ENCODE measurements around the gene WDR11. TPM values are rescaled to one million over a fixed set of nuclear protein-coding genes. Genes with fewer than 3 reads are reported as not detected.

The WDR11 gene
- total RNA-seq, 1 experiment from 2014 or later = 73.2 TPM

DNA sequence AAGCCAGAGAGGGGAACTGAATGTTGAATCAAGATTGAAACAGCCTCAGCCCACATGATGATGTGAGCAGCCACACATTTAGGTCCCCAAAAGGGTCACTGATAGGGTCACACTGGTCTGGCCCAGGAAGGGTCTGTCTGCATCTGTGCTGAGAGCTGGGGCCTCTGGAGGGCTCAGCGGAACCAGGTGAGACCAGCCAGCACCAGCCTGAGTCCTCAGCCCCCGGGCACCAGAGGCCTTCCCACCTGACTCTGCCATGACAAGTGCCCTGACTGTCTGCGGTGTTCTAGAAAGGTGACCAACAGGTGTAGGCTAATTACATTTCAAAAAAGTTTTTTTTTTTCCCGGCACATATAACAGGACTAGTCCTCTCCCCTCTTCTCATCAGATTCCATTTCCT, 76.2 kb downstream of the WDR11 start:
- no peak overlapping the region for H2AFZ ChIP-seq (ENCODE audit: low read length)
- H3K4me1 ChIP-seq (ENCODE audit: low read length) = peaks cover 7% of the 10 kb centered on the region
- H3K79me2 ChIP-seq (ENCODE audit: low read length) = no peaks in the 10 kb centered on the region
- no peaks in the 10 kb centered on the region for H3K9me2 ChIP-seq (replicated peaks; ENCODE audit: insufficient read depth, low read length)
- no peak overlapping the region for H3K9ac ChIP-seq (ENCODE audit: low read length)
- H3K36me3 ChIP-seq (ENCODE audit: insufficient read depth, low read length) = no peaks in the 10 kb centered on the region
- H3K27me3 ChIP-seq (ENCODE audit: low read length) = no peaks in the 10 kb centered on the region
- no peaks in the 10 kb centered on the region for H3K9me3 ChIP-seq (ENCODE audit: low read length)
- H4K20me1 ChIP-seq (ENCODE audit: insufficient read depth, low read depth, low read length) = no peaks in the 10 kb centered on the region
- no peak overlapping the region for H3K4me3 ChIP-seq (ENCODE audit: low read length)
- no peak overlapping the region for H3K27ac ChIP-seq (ENCODE audit: low read length)
- no peak overlapping the region for H3K4me2 ChIP-seq (ENCODE audit: low read depth, low read length, poor library complexity, severe bottlenecking)
- no peak for DNase-seq

DNA sequence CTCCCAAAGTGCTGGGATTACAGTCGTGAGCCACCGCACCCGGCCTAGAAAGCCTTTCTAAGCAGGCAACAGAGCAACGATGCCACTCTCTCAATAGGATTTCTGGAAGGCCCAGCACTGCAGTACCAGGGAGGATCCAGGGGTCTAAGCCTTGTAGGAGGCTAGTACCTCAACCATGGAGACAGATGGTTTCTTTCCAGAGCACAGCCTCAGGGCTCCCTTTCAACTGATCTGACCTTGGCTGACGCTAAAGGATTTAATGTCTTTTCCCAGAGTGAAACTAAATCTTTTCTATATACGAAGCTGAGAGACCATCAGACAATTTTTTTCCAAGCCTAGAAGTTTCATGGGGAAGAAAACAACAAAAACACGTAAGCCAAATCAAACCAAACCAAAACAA, 78.0 kb downstream of the WDR11 start:
- H3K36me3 ChIP-seq (ENCODE audit: insufficient read depth, low read length) = no peaks in the 10 kb centered on the region
- DNase-seq = no peak

DNA sequence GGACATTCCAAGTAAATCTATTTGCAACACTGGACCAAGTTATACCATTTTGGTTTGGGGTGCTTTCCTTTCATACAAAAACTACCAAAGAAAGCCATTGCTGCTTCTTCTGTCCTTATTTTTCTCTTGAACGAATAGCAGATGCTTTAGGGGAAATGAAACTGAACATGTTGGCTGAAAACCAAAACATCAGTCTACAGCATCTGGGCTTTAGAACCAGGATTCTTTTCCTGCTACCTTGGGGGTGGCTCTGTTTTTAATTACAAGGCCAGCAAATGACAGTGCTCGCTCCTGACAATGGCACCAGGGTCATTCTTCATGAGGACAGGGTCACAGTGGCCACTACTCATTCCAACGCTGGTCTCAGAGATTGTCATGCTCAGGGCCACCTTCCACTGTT, 80.3 kb downstream of the WDR11 start:
- no peaks in the 10 kb centered on the region for H3K9me3 ChIP-seq (ENCODE audit: low read length)
- no peaks in the 10 kb centered on the region for H3K36me3 ChIP-seq (ENCODE audit: insufficient read depth, low read length)
- H3K9me2 ChIP-seq (replicated peaks; ENCODE audit: insufficient read depth, low read length) = no peaks in the 10 kb centered on the region
- no peak overlapping the region for H3K4me3 ChIP-seq (ENCODE audit: low read length)
- no peaks in the 10 kb centered on the region for H4K20me1 ChIP-seq (ENCODE audit: insufficient read depth, low read depth, low read length)
- no peak overlapping the region for H3K9ac ChIP-seq (ENCODE audit: low read length)
- H2AFZ ChIP-seq (ENCODE audit: low read length) = no peak overlapping the region
- H3K4me1 ChIP-seq (ENCODE audit: low read length) = peaks cover 7% of the 10 kb centered on the region
- H3K27me3 ChIP-seq (ENCODE audit: low read length) = no peaks in the 10 kb centered on the region
- no peaks in the 10 kb centered on the region for H3K79me2 ChIP-seq (ENCODE audit: low read length)
- no peak for DNase-seq
- H3K4me2 ChIP-seq (ENCODE audit: low read depth, low read length, poor library complexity, severe bottlenecking) = no peak overlapping the region
- no peak overlapping the region for H3K27ac ChIP-seq (ENCODE audit: low read length)

More for the DNA sequence above, 78.0 kb downstream of the WDR11 start:
- no peaks in the 10 kb centered on the region for H4K20me1 ChIP-seq (ENCODE audit: insufficient read depth, low read depth, low read length)
- no peak overlapping the region for H3K4me2 ChIP-seq (ENCODE audit: low read depth, low read length, poor library complexity, severe bottlenecking)
- H3K27me3 ChIP-seq (ENCODE audit: low read length) = no peaks in the 10 kb centered on the region
- H3K4me1 ChIP-seq (ENCODE audit: low read length) = peaks cover 7% of the 10 kb centered on the region
- no peaks in the 10 kb centered on the region for H3K79me2 ChIP-seq (ENCODE audit: low read length)
- H3K4me3 ChIP-seq (ENCODE audit: low read length) = no peak overlapping the region
- no peak overlapping the region for H2AFZ ChIP-seq (ENCODE audit: low read length)
- no peak overlapping the region for H3K9ac ChIP-seq (ENCODE audit: low read length)
- no peaks in the 10 kb centered on the region for H3K9me3 ChIP-seq (ENCODE audit: low read length)
- H3K27ac ChIP-seq (ENCODE audit: low read length) = no peak overlapping the region
- H3K9me2 ChIP-seq (replicated peaks; ENCODE audit: insufficient read depth, low read length) = no peaks in the 10 kb centered on the region

DNA sequence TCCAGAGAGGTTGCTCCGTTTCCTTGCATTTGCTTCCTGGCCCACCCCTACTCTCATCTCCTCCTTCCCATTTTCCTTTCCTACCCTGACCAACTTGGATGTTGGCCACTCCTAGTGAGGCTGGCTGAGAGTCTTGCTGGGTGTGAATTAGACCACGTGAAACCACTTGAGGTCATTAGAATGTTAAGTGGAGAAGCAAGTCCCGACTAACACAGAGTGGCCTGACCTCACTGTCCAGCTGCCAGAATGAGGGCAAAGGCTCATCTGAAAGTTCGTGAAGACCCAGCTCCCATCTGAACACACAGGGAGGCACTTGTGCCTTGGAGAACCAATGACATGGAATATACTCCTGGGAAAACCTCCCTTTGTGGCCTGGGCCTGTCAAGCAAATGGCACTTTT, 80.8 kb downstream of the WDR11 start:
- H3K79me2 ChIP-seq (ENCODE audit: low read length) = no peaks in the 10 kb centered on the region
- H3K4me2 ChIP-seq (ENCODE audit: low read depth, low read length, poor library complexity, severe bottlenecking) = no peak overlapping the region
- no peak overlapping the region for H3K9ac ChIP-seq (ENCODE audit: low read length)
- no peak overlapping the region for H3K4me3 ChIP-seq (ENCODE audit: low read length)
- H3K4me1 ChIP-seq (ENCODE audit: low read length) = peaks cover 7% of the 10 kb centered on the region
- no peaks in the 10 kb centered on the region for H4K20me1 ChIP-seq (ENCODE audit: insufficient read depth, low read depth, low read length)
- no peak overlapping the region for H3K27ac ChIP-seq (ENCODE audit: low read length)
- H3K9me2 ChIP-seq (replicated peaks; ENCODE audit: insufficient read depth, low read length) = no peaks in the 10 kb centered on the region
- H2AFZ ChIP-seq (ENCODE audit: low read length) = no peak overlapping the region
- no peak for DNase-seq
- no peaks in the 10 kb centered on the region for H3K9me3 ChIP-seq (ENCODE audit: low read length)
- H3K36me3 ChIP-seq (ENCODE audit: insufficient read depth, low read length) = no peaks in the 10 kb centered on the region
- H3K27me3 ChIP-seq (ENCODE audit: low read length) = no peaks in the 10 kb centered on the region

DNA sequence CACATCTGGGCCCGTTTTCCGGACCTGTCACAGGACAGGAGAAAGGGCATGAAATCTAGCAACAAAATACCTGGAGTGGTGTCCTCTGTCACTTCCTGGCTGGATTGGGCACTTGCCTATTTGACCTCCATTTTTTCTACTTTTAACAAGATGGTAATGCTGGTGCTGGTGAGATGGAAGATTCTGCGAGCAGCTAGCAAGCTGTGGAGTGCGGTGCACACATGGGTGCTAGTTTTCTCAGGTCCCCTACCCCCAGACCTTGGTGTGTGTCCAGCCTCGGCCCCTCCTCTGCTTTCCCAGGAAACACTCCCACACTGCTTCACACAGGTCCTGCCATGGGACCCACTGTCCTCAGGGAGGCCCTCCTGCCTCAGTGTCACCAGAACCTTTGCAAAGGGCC, 87.7 kb downstream of the WDR11 start:
- H3K4me2 ChIP-seq (ENCODE audit: low read depth, low read length, poor library complexity, severe bottlenecking) = no peak overlapping the region

DNA sequence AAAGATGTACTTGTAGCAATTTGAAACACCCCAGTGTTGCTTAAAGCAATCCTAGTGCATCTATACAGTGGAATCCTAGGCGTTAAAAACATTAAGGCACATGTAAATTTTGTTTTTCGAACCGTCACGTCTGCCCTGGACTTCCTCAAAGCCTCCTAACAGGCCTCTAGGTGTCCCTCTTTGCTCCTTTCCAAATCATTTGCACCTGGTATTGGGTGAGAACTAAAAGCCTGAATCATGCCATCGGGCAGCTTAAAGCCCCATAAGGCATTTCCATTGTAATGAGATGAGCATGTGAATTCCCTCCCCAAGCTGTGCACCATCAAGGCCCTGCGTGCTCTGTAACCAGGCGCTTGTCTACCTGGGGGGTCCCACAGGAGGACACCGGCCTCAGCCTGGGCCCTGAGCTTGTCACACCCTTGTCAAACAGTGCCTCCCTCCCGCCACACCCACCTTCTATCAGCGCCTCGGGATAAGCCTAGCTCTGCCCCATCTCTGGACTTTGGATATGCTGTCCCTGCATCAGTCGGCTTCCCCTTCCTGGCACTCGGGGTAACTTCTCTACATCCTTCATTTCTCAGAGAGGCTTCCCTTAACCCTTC, 89.2 kb downstream of the WDR11 start:
- H3K27ac ChIP-seq (ENCODE audit: low read length) = no peak overlapping the region
- no peaks in the 10 kb centered on the region for H3K9me2 ChIP-seq (replicated peaks; ENCODE audit: insufficient read depth, low read length)
- no peak overlapping the region for H2AFZ ChIP-seq (ENCODE audit: low read length)
- H3K9ac ChIP-seq (ENCODE audit: low read length) = no peak overlapping the region
- H4K20me1 ChIP-seq (ENCODE audit: insufficient read depth, low read depth, low read length) = no peaks in the 10 kb centered on the region
- H3K4me3 ChIP-seq (ENCODE audit: low read length) = no peak overlapping the region
- no peaks in the 10 kb centered on the region for H3K36me3 ChIP-seq (ENCODE audit: insufficient read depth, low read length)
- H3K79me2 ChIP-seq (ENCODE audit: low read length) = no peaks in the 10 kb centered on the region
- no peaks in the 10 kb centered on the region for H3K27me3 ChIP-seq (ENCODE audit: low read length)
- no peak for DNase-seq
- H3K4me1 ChIP-seq (ENCODE audit: low read length) = no peaks in the 10 kb centered on the region
- no peak overlapping the region for H3K4me2 ChIP-seq (ENCODE audit: low read depth, low read length, poor library complexity, severe bottlenecking)
- H3K9me3 ChIP-seq (ENCODE audit: low read length) = no peaks in the 10 kb centered on the region

More for the DNA sequence above, 87.7 kb downstream of the WDR11 start:
- H3K9me2 ChIP-seq (replicated peaks; ENCODE audit: insufficient read depth, low read length) = no peaks in the 10 kb centered on the region
- no peaks in the 10 kb centered on the region for H4K20me1 ChIP-seq (ENCODE audit: insufficient read depth, low read depth, low read length)
- DNase-seq = no peak
- no peaks in the 10 kb centered on the region for H3K9me3 ChIP-seq (ENCODE audit: low read length)
- H3K4me3 ChIP-seq (ENCODE audit: low read length) = no peak overlapping the region
- no peaks in the 10 kb centered on the region for H3K4me1 ChIP-seq (ENCODE audit: low read length)
- no peaks in the 10 kb centered on the region for H3K36me3 ChIP-seq (ENCODE audit: insufficient read depth, low read length)
- no peaks in the 10 kb centered on the region for H3K79me2 ChIP-seq (ENCODE audit: low read length)
- no peak overlapping the region for H2AFZ ChIP-seq (ENCODE audit: low read length)
- no peaks in the 10 kb centered on the region for H3K27me3 ChIP-seq (ENCODE audit: low read length)
- H3K27ac ChIP-seq (ENCODE audit: low read length) = no peak overlapping the region
- H3K9ac ChIP-seq (ENCODE audit: low read length) = no peak overlapping the region

DNA sequence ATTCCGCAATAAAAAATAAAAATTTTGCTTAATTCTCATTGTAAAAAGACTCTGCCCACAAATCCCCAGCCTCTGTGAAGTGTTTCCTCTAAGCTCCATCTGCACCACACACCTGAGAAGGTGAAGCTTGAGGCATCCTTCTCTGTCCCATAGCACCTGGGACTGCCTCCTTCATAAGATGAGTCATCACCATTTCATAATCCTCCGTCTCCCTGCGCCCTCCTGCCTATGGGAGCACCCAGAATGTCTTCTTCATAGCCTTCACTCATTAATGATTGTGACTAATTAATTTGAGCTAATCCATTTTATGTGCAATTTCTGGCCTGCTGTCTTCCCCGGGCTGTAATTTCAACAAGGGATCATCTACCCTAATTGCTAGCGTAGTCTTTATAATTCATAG, 90.3 kb downstream of the WDR11 start:
- Histone ChIP-seq H3K9ac (ENCODE audit: low read length) (no peak overlapping the region), H3K36me3 (ENCODE audit: insufficient read depth, low read length) (no peaks in the 10 kb centered on the region), H3K4me3 (ENCODE audit: low read length) (no peak overlapping the region), H3K9me3 (ENCODE audit: low read length) (no peaks in the 10 kb centered on the region), H3K4me2 (ENCODE audit: low read depth, low read length, poor library complexity, severe bottlenecking) (no peak overlapping the region), H3K27ac (ENCODE audit: low read length) (no peak overlapping the region), H3K4me1 (ENCODE audit: low read length) (no peaks in the 10 kb centered on the region), H3K27me3 (ENCODE audit: low read length) (no peaks in the 10 kb centered on the region), H2AFZ (ENCODE audit: low read length) (no peak overlapping the region), H3K79me2 (ENCODE audit: low read length) (no peaks in the 10 kb centered on the region), H4K20me1 (ENCODE audit: insufficient read depth, low read depth, low read length) (no peaks in the 10 kb centered on the region), H3K9me2 (replicated peaks; ENCODE audit: insufficient read depth, low read length) (no peaks in the 10 kb centered on the region)
- DNase-seq = no peak

DNA sequence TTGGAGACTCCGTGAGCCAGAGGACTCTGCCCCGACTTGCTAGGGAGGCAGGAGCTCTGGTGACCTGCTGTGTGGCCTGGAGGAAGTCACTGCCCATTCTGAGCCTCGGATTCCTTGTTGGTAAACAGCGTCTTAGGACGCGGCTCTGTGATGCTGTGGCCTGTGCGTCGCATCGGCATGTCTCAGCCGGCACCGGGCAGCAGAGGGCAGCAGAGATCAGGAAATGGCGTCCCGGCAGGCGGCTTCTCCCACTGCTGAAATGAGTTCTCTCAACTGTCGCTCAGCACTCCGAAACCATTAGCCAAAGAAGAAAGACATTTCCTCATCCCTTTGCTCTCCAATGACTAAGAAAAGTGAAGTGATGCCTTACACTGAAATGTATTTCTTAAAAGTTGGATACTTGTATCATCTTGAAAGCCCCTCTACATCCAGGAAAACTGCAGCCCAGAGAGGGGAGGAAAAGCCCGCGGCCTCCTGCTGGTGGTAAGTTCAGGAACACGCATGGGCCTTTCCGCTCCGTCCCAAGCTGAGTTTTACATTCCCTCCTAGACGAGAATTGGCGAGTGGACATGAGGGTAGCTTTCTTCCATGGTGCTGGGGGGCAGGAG, 91.7 kb downstream of the WDR11 start:
- H3K36me3 ChIP-seq (ENCODE audit: insufficient read depth, low read length) = no peaks in the 10 kb centered on the region
- no peaks in the 10 kb centered on the region for H3K9me3 ChIP-seq (ENCODE audit: low read length)
- H2AFZ ChIP-seq (ENCODE audit: low read length) = peak overlapping the region; percentile 53; the same call in 1 of the 2 replicates
- DNase-seq = peak; percentile 84
- no peak overlapping the region for H3K9ac ChIP-seq (ENCODE audit: low read length)
- H3K27ac ChIP-seq (ENCODE audit: low read length) = no peak overlapping the region
- no peak overlapping the region for H3K4me2 ChIP-seq (ENCODE audit: low read depth, low read length, poor library complexity, severe bottlenecking)
- no peaks in the 10 kb centered on the region for H3K4me1 ChIP-seq (ENCODE audit: low read length)
- H3K79me2 ChIP-seq (ENCODE audit: low read length) = no peaks in the 10 kb centered on the region
- no peaks in the 10 kb centered on the region for H3K9me2 ChIP-seq (replicated peaks; ENCODE audit: insufficient read depth, low read length)
- no peaks in the 10 kb centered on the region for H3K27me3 ChIP-seq (ENCODE audit: low read length)
- no peak overlapping the region for H3K4me3 ChIP-seq (ENCODE audit: low read length)
- H4K20me1 ChIP-seq (ENCODE audit: insufficient read depth, low read depth, low read length) = no peaks in the 10 kb centered on the region
